GM12891 (cell line): ENCODE measurements around the gene TCEANC.

Experiments used
- POLR2A ChIP-seq: IDR thresholded peaks from 2 replicates; pipeline ENCODE4 v1.6.1; 2011; ENCODE audit warnings: low read depth, low read length, control low read depth
- POLR2AphosphoS5 ChIP-seq: IDR thresholded peaks from 2 replicates; pipeline ENCODE4 v1.6.1; 2011; ENCODE audit warnings: low read depth, low read length, control low read depth
- SPI1 ChIP-seq: IDR thresholded peaks from 2 replicates; pipeline ENCODE4 v1.6.1; 2011; ENCODE audit warnings: low read depth, low read length, control low read depth

DNA sequence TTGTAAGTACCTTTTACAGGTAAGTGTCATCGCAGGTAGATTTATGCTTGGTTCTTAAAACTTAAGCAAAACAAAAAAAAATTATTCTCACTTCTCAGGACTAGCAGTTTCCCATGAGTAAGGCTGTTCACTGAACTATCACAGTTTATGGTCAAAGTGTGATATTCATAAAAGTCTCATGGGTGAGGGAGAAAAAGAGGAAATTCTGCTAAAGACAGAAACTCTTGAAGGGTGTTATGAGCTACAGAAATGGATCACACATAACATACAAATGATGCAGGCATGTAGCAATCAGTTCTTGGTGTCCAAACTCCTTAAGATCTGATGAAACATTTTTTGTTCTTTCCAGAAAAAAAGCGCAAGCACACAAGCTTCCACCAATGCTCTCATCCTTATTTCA lies 44.5 kb downstream of the TCEANC start:
- no peak for TF ChIP-seq POLR2A
- no peak for TF ChIP-seq POLR2AphosphoS5
- no peak for TF ChIP-seq SPI1
